H9 (cell line): ENCODE results near the gene CTRB2. TPM values are rescaled to one million over a fixed set of nuclear protein-coding genes. Genes with fewer than 3 reads are reported as not detected.

Experiments
- DNase-seq: peaks from one replicate; pipeline ENCODE4 v3.0.0-alpha.2; 2017
- H2AFZ ChIP-seq: one replicate; pipeline ENCODE4 v1.6.1; 2013; ENCODE audit warnings: mild to moderate bottlenecking, low read length, control low read depth, moderate library complexity
- H2AK5ac ChIP-seq: 2 replicates; pipeline ENCODE4 v1.6.1; 2013; ENCODE audit warnings: low read length, control low read depth, mixed read lengths; ENCODE audit not compliant: insufficient read length
- H2BK120ac ChIP-seq: one replicate; pipeline ENCODE4 v1.6.1; 2013; ENCODE audit warnings: low read depth, mild to moderate bottlenecking, low read length, control low read depth, inconsistent platforms; ENCODE audit not compliant: poor library complexity, severe bottlenecking
- H2BK12ac ChIP-seq: 2 replicates; pipeline ENCODE4 v1.6.1; 2013; ENCODE audit warnings: low read length, control low read depth, mixed read lengths, low read depth; ENCODE audit not compliant: insufficient read length
- H2BK15ac ChIP-seq: 2 replicates; pipeline ENCODE4 v1.6.1; 2013; ENCODE audit warnings: low read depth, low read length, control low read depth
- H2BK20ac ChIP-seq: one replicate; pipeline ENCODE4 v1.6.1; 2013; ENCODE audit warnings: low read depth, mild to moderate bottlenecking, low read length, control low read depth, inconsistent platforms; ENCODE audit not compliant: poor library complexity, severe bottlenecking
- H2BK5ac ChIP-seq: 2 replicates; pipeline ENCODE4 v1.6.1; 2013; ENCODE audit warnings: low read length, control low read depth, mixed read lengths; ENCODE audit not compliant: insufficient read length
- H3K14ac ChIP-seq: 2 replicates; pipeline ENCODE4 v1.6.1; 2013; ENCODE audit warnings: low read length, control low read depth; ENCODE audit not compliant: insufficient read depth
- H3K18ac ChIP-seq: 2 replicates; pipeline ENCODE4 v1.6.1; 2013; ENCODE audit warnings: low read depth, mild to moderate bottlenecking, mixed read lengths, low read length, control low read depth; ENCODE audit not compliant: insufficient read length
- H3K23ac ChIP-seq: 2 replicates; pipeline ENCODE4 v1.6.1; 2013; ENCODE audit warnings: low read length, control low read depth, mixed read lengths, low read depth; ENCODE audit not compliant: insufficient read length
- H3K23me2 ChIP-seq: 2 replicates; pipeline ENCODE4 v1.6.1; 2013; ENCODE audit warnings: low read depth, mild to moderate bottlenecking, mixed read lengths, low read length, control low read depth; ENCODE audit not compliant: insufficient read length, poor library complexity, severe bottlenecking
- H3K27ac ChIP-seq: 2 replicates; pipeline ENCODE4 v1.5.1; 2013; ENCODE audit warnings: low read length, control low read depth, mixed read lengths, low read depth; ENCODE audit not compliant: insufficient read length
- H3K27me3 ChIP-seq: 2 replicates; pipeline ENCODE4 v1.6.1; 2013; ENCODE audit warnings: low read length, control low read depth, inconsistent platforms; ENCODE audit not compliant: insufficient read depth
- H3K4ac ChIP-seq: 2 replicates; pipeline ENCODE4 v1.6.1; 2013; ENCODE audit warnings: low read depth, mild to moderate bottlenecking, control low read depth, inconsistent platforms, low read length, moderate library complexity
- H3K4me1 ChIP-seq: 2 replicates; pipeline ENCODE4 v1.6.1; 2013; ENCODE audit warnings: low read length, control low read depth, inconsistent platforms; ENCODE audit not compliant: insufficient read depth
- H3K4me2 ChIP-seq: 2 replicates; pipeline ENCODE4 v1.6.1; 2013; ENCODE audit warnings: low read length, control low read depth, mixed read lengths; ENCODE audit not compliant: insufficient read length, insufficient read depth
- H3K56ac ChIP-seq: 2 replicates; pipeline ENCODE4 v1.6.1; 2013; ENCODE audit warnings: low read depth, mild to moderate bottlenecking, mixed read lengths, low read length, control low read depth; ENCODE audit not compliant: insufficient read length
- H3K79me1 ChIP-seq: 2 replicates; pipeline ENCODE4 v1.6.1; 2013; ENCODE audit warnings: low read depth, mild to moderate bottlenecking, moderate library complexity, low read length, control low read depth, inconsistent platforms; ENCODE audit not compliant: insufficient read depth, poor library complexity, severe bottlenecking
- H3K79me2 ChIP-seq: 2 replicates; pipeline ENCODE4 v1.6.1; 2013; ENCODE audit warnings: low read length, control low read depth, inconsistent platforms; ENCODE audit not compliant: insufficient read depth
- H3K9ac ChIP-seq: 2 replicates; pipeline ENCODE4 v1.6.1; 2013; ENCODE audit warnings: low read length, control low read depth, mixed read lengths; ENCODE audit not compliant: insufficient read length; ENCODE audit errors: extremely low read depth
- H3K9me3 ChIP-seq: one replicate; pipeline ENCODE4 v1.6.1; 2013; ENCODE audit warnings: low read depth, low read length, inconsistent platforms; ENCODE audit not compliant: control insufficient read depth
- H3T11ph ChIP-seq: one replicate; pipeline ENCODE4 v1.6.1; 2013; ENCODE audit warnings: mild to moderate bottlenecking, low read length, control low read depth, inconsistent platforms
- H4K20me1 ChIP-seq: one replicate; pipeline ENCODE4 v1.6.1; 2013; ENCODE audit not compliant: control insufficient read depth, insufficient read length, insufficient read depth
- H4K5ac ChIP-seq: 2 replicates; pipeline ENCODE4 v1.6.1; 2013; ENCODE audit warnings: low read depth, mild to moderate bottlenecking, mixed read lengths, low read length, control low read depth; ENCODE audit not compliant: insufficient read length
- H4K8ac ChIP-seq: replicated peaks from 2 replicates; pipeline ENCODE4 v1.6.1; 2013; ENCODE audit warnings: low read length, control low read depth, mixed read lengths, low read depth; ENCODE audit not compliant: insufficient read length
- H4K91ac ChIP-seq: 2 replicates; pipeline ENCODE4 v1.6.1; 2013; ENCODE audit warnings: low read depth, mild to moderate bottlenecking, moderate library complexity, mixed read lengths, low read length, control low read depth; ENCODE audit not compliant: insufficient read length
- H3K27ac Mint-ChIP-seq, 3 experiments: 2 replicates in 2 of 3; 3 replicates in 1 of 3; pipeline ENCODE4 v1.8.0; 2020 to 2021; ENCODE audit warnings: mixed read lengths in 3 of 3, mild to moderate bottlenecking in 1 of 3, moderate library complexity in 1 of 3
- H3K27me3 Mint-ChIP-seq: 2 replicates; pipeline ENCODE4 v1.8.0; 2021; ENCODE audit warnings: low read depth, mild to moderate bottlenecking, moderate library complexity, mixed read lengths
- H3K36me3 Mint-ChIP-seq, 3 experiments: 2 replicates in 2 of 3; 3 replicates in 1 of 3; pipeline ENCODE4 v1.8.0; 2020 to 2021; ENCODE audit warnings: low read depth in 3 of 3, mixed read lengths in 3 of 3; ENCODE audit not compliant: insufficient read depth in 1 of 3
- H3K4me1 Mint-ChIP-seq, 2 experiments: 2 replicates each; pipeline ENCODE4 v1.8.0; 2020; ENCODE audit warnings: mixed read lengths in 2 of 2
- H3K4me3 Mint-ChIP-seq, 2 experiments: 2 replicates in 1 of 2; 3 replicates in 1 of 2; pipeline ENCODE4 v1.8.0; 2020 to 2021; ENCODE audit warnings: mild to moderate bottlenecking in 2 of 2, mixed read lengths in 2 of 2, moderate library complexity in 1 of 2
- H3K9me3 Mint-ChIP-seq, 2 experiments: 2 replicates in 1 of 2; 3 replicates in 1 of 2; pipeline ENCODE4 v1.8.0; 2020; ENCODE audit warnings: mild to moderate bottlenecking in 2 of 2, mixed read lengths in 2 of 2, moderate library complexity in 1 of 2
- CTCF ChIP-seq: fragments of 200-600 bp; sonication (generic); conservative IDR thresholded peaks from 3 replicates; pipeline ENCODE4 v1.8.0; 2021; ENCODE audit warnings: antibody characterized with exemption, mild to moderate bottlenecking
- WGBS: extraction: QIAGEN DNeasy Blood & Tissue Kit; methylation state at CpG from one replicate; pipeline ENCODE4 v1.1.7; 2013; ENCODE audit warnings: missing lambda C conversion rate, low lambda C conversion rate, mixed read lengths; ENCODE audit not compliant: insufficient read length; ENCODE audit errors: extremely low coverage; 5-methylcytosine and 5-hydroxymethylcytosine counted together
- total RNA-seq: library from RNA; stranded (reverse); gene quantifications from 2 replicates; pipeline ENCODE4 v1.2.1, GENCODE V29; 2021

CTRB2 gene
- total RNA-seq, 1 experiment from 2014 or later = not detected

DNA sequence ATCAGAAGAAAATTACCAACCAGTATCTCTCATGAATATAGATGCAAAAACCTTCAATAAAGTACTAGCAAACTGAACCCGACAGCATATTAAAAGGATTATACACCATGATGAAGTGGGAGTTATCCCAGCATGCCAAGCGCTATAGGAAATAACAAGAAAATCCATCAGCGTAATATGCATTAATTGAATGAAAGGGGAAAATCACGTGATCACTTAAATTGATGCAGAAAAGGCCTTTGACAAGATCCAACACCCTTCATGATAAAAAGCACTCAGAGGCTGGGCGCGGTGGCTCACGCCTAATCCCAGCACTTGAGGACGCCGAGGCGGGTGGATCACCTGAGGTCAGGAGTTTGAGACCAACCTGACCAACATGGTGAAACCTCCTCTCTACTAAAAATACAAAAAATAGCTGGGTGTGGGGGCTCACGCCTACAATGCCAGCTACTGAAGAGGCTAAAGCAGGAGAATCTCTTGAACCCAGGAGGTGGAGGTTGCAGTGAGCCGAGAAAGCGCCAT, 4.8 kb downstream of the CTRB2 start:
- Histone ChIP-seq H3K9ac (no peak overlapping the region), H3K9me3 (no peaks in the 10 kb centered on the region), H3K4me2 (no peak overlapping the region), H3K4ac (no peak overlapping the region), H3K56ac (no peak overlapping the region), H3K27me3 (no peaks in the 10 kb centered on the region), H2BK12ac (no peak overlapping the region), H4K91ac (no peak overlapping the region), H2BK5ac (no peak overlapping the region), H2AFZ (no peak overlapping the region), H4K20me1 (no peaks in the 10 kb centered on the region), H3K79me1 (no peaks in the 10 kb centered on the region), H2BK20ac (no peak overlapping the region), H3K23ac (no peak overlapping the region), H3K18ac (no peak overlapping the region), H2BK15ac (no peak overlapping the region), H4K5ac (no peak overlapping the region), H3K4me1 (no peaks in the 10 kb centered on the region), H3K27ac (no peak overlapping the region), H3K23me2 (no peaks in the 10 kb centered on the region), H3K14ac (no peak overlapping the region), H4K8ac (no peak overlapping the region), H2BK120ac (no peak overlapping the region), H2AK5ac (no peak overlapping the region), H3T11ph (no peak overlapping the region), H3K79me2 (no peaks in the 10 kb centered on the region)
- no peaks in the 10 kb centered on the region for H3K9me3 Mint-ChIP-seq
- no peak overlapping the region for H3K4me3 Mint-ChIP-seq
- no peak for TF ChIP-seq CTCF
- WGBS = no CpG with 5 or more reads among the region's 13 CpGs
- peaks cover 3 to 16% of the 10 kb centered on the region in 2 experiments for H3K4me1 Mint-ChIP-seq
- H3K36me3 Mint-ChIP-seq = no peaks in the 10 kb centered on the region
- no peak for DNase-seq
- peaks cover 6% of the 10 kb centered on the region for H3K27me3 Mint-ChIP-seq
- H3K27ac Mint-ChIP-seq = no peak overlapping the region
